ENCODE data around the gene ANKH.

DNA sequence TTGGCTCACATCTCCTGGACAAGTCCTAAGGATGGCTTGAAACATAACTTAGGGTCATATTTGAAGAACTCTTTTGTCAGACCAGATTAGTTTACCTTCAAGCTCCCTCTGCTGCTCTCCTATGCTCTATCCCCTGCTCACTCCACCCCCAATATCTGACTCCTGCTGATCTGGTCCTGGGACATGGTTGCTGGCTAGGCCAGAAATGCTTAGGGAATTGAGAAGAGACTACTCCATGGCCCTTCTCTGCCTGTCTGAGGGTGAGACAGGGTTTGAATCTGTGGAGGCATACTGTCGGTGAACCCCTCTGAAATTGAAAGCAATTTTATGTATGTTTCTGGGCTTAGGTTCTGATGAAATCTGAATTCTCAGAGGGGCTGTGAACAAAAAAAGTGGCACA is 203.8 kb downstream of the ANKH start:
- TF ChIP-seq, protein P1, sequence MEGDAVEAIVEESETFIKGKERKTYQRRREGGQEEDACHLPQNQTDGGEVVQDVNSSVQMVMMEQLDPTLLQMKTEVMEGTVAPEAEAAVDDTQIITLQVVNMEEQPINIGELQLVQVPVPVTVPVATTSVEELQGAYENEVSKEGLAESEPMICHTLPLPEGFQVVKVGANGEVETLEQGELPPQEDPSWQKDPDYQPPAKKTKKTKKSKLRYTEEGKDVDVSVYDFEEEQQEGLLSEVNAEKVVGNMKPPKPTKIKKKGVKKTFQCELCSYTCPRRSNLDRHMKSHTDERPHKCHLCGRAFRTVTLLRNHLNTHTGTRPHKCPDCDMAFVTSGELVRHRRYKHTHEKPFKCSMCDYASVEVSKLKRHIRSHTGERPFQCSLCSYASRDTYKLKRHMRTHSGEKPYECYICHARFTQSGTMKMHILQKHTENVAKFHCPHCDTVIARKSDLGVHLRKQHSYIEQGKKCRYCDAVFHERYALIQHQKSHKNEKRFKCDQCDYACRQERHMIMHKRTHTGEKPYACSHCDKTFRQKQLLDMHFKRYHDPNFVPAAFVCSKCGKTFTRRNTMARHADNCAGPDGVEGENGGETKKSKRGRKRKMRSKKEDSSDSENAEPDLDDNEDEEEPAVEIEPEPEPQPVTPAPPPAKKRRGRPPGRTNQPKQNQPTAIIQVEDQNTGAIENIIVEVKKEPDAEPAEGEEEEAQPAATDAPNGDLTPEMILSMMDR (IDR thresholded peaks at IDR 0.05; ENCODE audit: borderline replicate concordance, extremely low read depth, low read length, poor library complexity, severe bottlenecking) = no peak
- TF ChIP-seq EZH2 (IDR thresholded peaks at IDR 0.05; ENCODE audit: borderline replicate concordance, low read depth, low read length, severe bottlenecking) = no peak

All from DND-41 (cell line).